Measurements from ENCODE around the gene POLR2I. TPM values are rescaled to one million over a fixed set of nuclear protein-coding genes. Genes with fewer than 3 reads are reported as not detected.

Gene POLR2I
- total RNA-seq, 1 donor from 2014 or later: 44.0 TPM

GRCh38 chr19:36144624-36145023 is 29.9 kb upstream of the POLR2I start:
- Mint-ChIP-seq H3K27me3 (ENCODE audit: insufficient read depth, low read depth) (peaks cover 3% of the 10 kb centered on the region), H3K4me3 (no peak overlapping the region), H3K4me1 (peaks cover 8% of the 10 kb centered on the region), H3K9me3 (no peaks in the 10 kb centered on the region), H3K36me3 (peaks cover 42% of the 10 kb centered on the region), H3K27ac (no peak overlapping the region)
- H2AFZ ChIP-seq (replicated peaks): no peak overlapping the region
- H3K4me2 ChIP-seq: no peak overlapping the region
- H3K9me3 ChIP-seq (ENCODE audit: low read depth): no peaks in the 10 kb centered on the region
- H3K9ac ChIP-seq: no peak overlapping the region
- no peaks in the 10 kb centered on the region for H3K27me3 ChIP-seq
- DNase-seq (ENCODE audit: low spot score): no peak
- H3K27ac ChIP-seq: no peak overlapping the region
- H3F3A ChIP-seq (ENCODE audit: low read depth): peaks cover 8% of the 10 kb centered on the region
- TF ChIP-seq CTCF (IDR thresholded peaks at IDR 0.05) (no peak), EZH2 (IDR thresholded peaks at IDR 0.05) (no peak), EZH2phosphoT487 (IDR thresholded peaks at IDR 0.05) (no peak)
- peaks cover 15% of the 10 kb centered on the region for H4K20me1 ChIP-seq (ENCODE audit: low read depth)
- H3K4me3 ChIP-seq: no peak overlapping the region
- no peaks in the 10 kb centered on the region for H3K36me3 ChIP-seq
- H3K79me2 ChIP-seq (ENCODE audit: low read depth): peaks cover 20% of the 10 kb centered on the region
- H3K4me1 ChIP-seq: peaks cover 4% of the 10 kb centered on the region

- Mint-ChIP-seq H3K4me1 (peaks cover 8% of the 10 kb centered on the region), H3K36me3 (peaks cover 36% of the 10 kb centered on the region), H3K4me3 (peak overlapping the region; percentile 68), H3K27ac (no peak overlapping the region), H3K27me3 (ENCODE audit: insufficient read depth, low read depth) (peaks cover 9% of the 10 kb centered on the region), H3K9me3 (no peaks in the 10 kb centered on the region)
- Histone ChIP-seq H3F3A (ENCODE audit: low read depth) (peaks cover 13% of the 10 kb centered on the region), H2AFZ (replicated peaks) (no peak overlapping the region), H3K4me1 (peaks cover 7% of the 10 kb centered on the region), H3K27ac (no peak overlapping the region), H3K79me2 (ENCODE audit: low read depth) (peaks cover 20% of the 10 kb centered on the region), H3K4me3 (no peak overlapping the region), H4K20me1 (ENCODE audit: low read depth) (peaks cover 15% of the 10 kb centered on the region), H3K27me3 (no peaks in the 10 kb centered on the region), H3K9ac (no peak overlapping the region), H3K36me3 (no peaks in the 10 kb centered on the region), H3K9me3 (ENCODE audit: low read depth) (no peaks in the 10 kb centered on the region), H3K4me2 (no peak overlapping the region)
- DNase-seq (ENCODE audit: low spot score): no peak
- TF ChIP-seq CTCF (IDR thresholded peaks at IDR 0.05) (no peak), EZH2 (IDR thresholded peaks at IDR 0.05) (no peak), EZH2phosphoT487 (IDR thresholded peaks at IDR 0.05) (no peak)
Observed at GRCh38 chr19:36142496-36142895, 27.8 kb upstream of the POLR2I start.

GRCh38 chr19:36142046-36142445 is 27.4 kb upstream of the POLR2I start:
- Histone ChIP-seq H3K79me2 (ENCODE audit: low read depth) (peaks cover 20% of the 10 kb centered on the region), H3K4me1 (peaks cover 7% of the 10 kb centered on the region), H3K9ac (no peak overlapping the region), H3K9me3 (ENCODE audit: low read depth) (no peaks in the 10 kb centered on the region), H3K4me2 (peak overlapping the region; percentile 83), H4K20me1 (ENCODE audit: low read depth) (peaks cover 15% of the 10 kb centered on the region), H3K36me3 (no peaks in the 10 kb centered on the region), H3K27me3 (no peaks in the 10 kb centered on the region), H3K4me3 (peak overlapping the region; percentile 91), H3F3A (ENCODE audit: low read depth) (peaks cover 13% of the 10 kb centered on the region), H3K27ac (no peak overlapping the region), H2AFZ (replicated peaks) (no peak overlapping the region)
- H3K9me3 Mint-ChIP-seq: no peaks in the 10 kb centered on the region
- H3K27ac Mint-ChIP-seq: no peak overlapping the region
- H3K36me3 Mint-ChIP-seq: peaks cover 34% of the 10 kb centered on the region
- TF ChIP-seq EZH2 (IDR thresholded peaks at IDR 0.05) (no peak), EZH2phosphoT487 (IDR thresholded peaks at IDR 0.05) (no peak), CTCF (IDR thresholded peaks at IDR 0.05) (no peak)
- H3K27me3 Mint-ChIP-seq (ENCODE audit: insufficient read depth, low read depth): peaks cover 9% of the 10 kb centered on the region
- H3K4me1 Mint-ChIP-seq: peaks cover 8% of the 10 kb centered on the region
- DNase-seq (ENCODE audit: low spot score): no peak
- peak overlapping the region; percentile 97 for H3K4me3 Mint-ChIP-seq
